CD4-positive, alpha-beta T cell treated with Interleukin-17A for 1 hour (primary cell): ENCODE results near the gene GAN.
"Not testable (repeated sequence)": the region's sequence is repeated elsewhere in the genome, so short reads cannot be mapped to it uniquely, and the experiment has no call there.

ENCODE experiments used
- DNase-seq: peaks from one replicate; pipeline ENCODE4 v3.0.0-alpha.2; 2020

Gene GAN

GRCh38 chr16:81310045-81310644, 4.6 kb upstream of the GAN start:
- no peak for DNase-seq

GRCh38 chr16:81311762-81312161, 3.0 kb upstream of the GAN start:
- no peak for DNase-seq

- DNase-seq: no peak
Measured at GRCh38 chr16:81313701-81314602, 810 bp upstream of the GAN start.

- DNase-seq: peak; percentile 36
Measured at GRCh38 chr16:81315271-81316175, 761 bp downstream of the GAN start.

GRCh38 chr16:81316176-81316496, 1.4 kb downstream of the GAN start:
- no peak for DNase-seq

GRCh38 chr16:81318711-81319110, 3.9 kb downstream of the GAN start:
- no peak for DNase-seq

- no peak for DNase-seq
Measured at GRCh38 chr16:81319221-81319912, 4.6 kb downstream of the GAN start.

- no peak for DNase-seq
Measured at GRCh38 chr16:81321039-81321438, 6.3 kb downstream of the GAN start.

- DNase-seq: no peak
Measured at GRCh38 chr16:81321536-81321935, 6.8 kb downstream of the GAN start.

GRCh38 chr16:81324808-81325207, 10.0 kb downstream of the GAN start:
- no peak for DNase-seq

- no peak for DNase-seq
Measured at GRCh38 chr16:81327011-81327410, 12.2 kb downstream of the GAN start.

GRCh38 chr16:81327447-81328196, 12.9 kb downstream of the GAN start:
- no peak for DNase-seq

GRCh38 chr16:81329947-81330346, 15.2 kb downstream of the GAN start:
- DNase-seq: no peak

GRCh38 chr16:81333356-81333755, 18.6 kb downstream of the GAN start:
- DNase-seq: no peak

GRCh38 chr16:81335669-81336068, 20.9 kb downstream of the GAN start:
- DNase-seq: no peak

- DNase-seq: no peak
Measured at GRCh38 chr16:81337097-81337496, 22.3 kb downstream of the GAN start.

GRCh38 chr16:81345172-81345571, 30.4 kb downstream of the GAN start:
- not testable (repeated sequence) for DNase-seq

- DNase-seq: no peak
Measured at GRCh38 chr16:81347425-81347824, 32.7 kb downstream of the GAN start.

GRCh38 chr16:81349608-81350305, 35.0 kb downstream of the GAN start:
- no peak for DNase-seq

- no peak for DNase-seq
Measured at GRCh38 chr16:81350306-81350615, 35.5 kb downstream of the GAN start.

- no peak for DNase-seq
Measured at GRCh38 chr16:81353895-81354294, 39.1 kb downstream of the GAN start.
